HUES48 (cell line): Measurements from ENCODE around the gene CAPN5.

Experiments
- H3K27ac ChIP-seq: one replicate; pipeline ENCODE4 v1.7.0; 2013; ENCODE audit warnings: low read depth, low read length, inconsistent platforms
- H3K27me3 ChIP-seq: 2 replicates; pipeline ENCODE4 v1.6.1; 2013; ENCODE audit warnings: mild to moderate bottlenecking, low read length; ENCODE audit not compliant: control insufficient read depth, insufficient read depth
- H3K36me3 ChIP-seq: 2 replicates; pipeline ENCODE4 v1.6.1; 2013; ENCODE audit warnings: low read length; ENCODE audit not compliant: control insufficient read depth, insufficient read depth
- H3K4me1 ChIP-seq: 2 replicates; pipeline ENCODE4 v1.6.1; 2013; ENCODE audit warnings: mild to moderate bottlenecking, low read length; ENCODE audit not compliant: control insufficient read depth, insufficient read depth
- H3K4me3 ChIP-seq: 2 replicates; pipeline ENCODE4 v1.5.1; 2013; ENCODE audit warnings: mild to moderate bottlenecking, low read depth, low read length
- H3K9ac ChIP-seq: 2 replicates; pipeline ENCODE4 v1.6.1; 2013; ENCODE audit warnings: mild to moderate bottlenecking, low read depth, low read length, moderate library complexity
- H3K9me3 ChIP-seq: 2 replicates; pipeline ENCODE4 v1.6.1; 2013; ENCODE audit warnings: low read length; ENCODE audit not compliant: control insufficient read depth, insufficient read depth

CAPN5 gene

GRCh38 chr11:77063861-77064260 lies 2.9 kb upstream of the CAPN5 start:
- H3K9ac ChIP-seq = no peak overlapping the region
- H3K9me3 ChIP-seq = no peaks in the 10 kb centered on the region
- no peak overlapping the region for H3K4me3 ChIP-seq
- H3K36me3 ChIP-seq = no peaks in the 10 kb centered on the region
- H3K27ac ChIP-seq = no peak overlapping the region
- peaks cover 12% of the 10 kb centered on the region for H3K4me1 ChIP-seq
- 0 out of 2 replicates have a peak, but pooled peaks cover 11% of the 10 kb centered on the region for H3K27me3 ChIP-seq

GRCh38 chr11:77064648-77065217 lies 2.0 kb upstream of the CAPN5 start:
- H3K36me3 ChIP-seq = no peaks in the 10 kb centered on the region
- no peak overlapping the region for H3K4me3 ChIP-seq
- H3K9me3 ChIP-seq = no peaks in the 10 kb centered on the region
- peaks cover 12% of the 10 kb centered on the region for H3K4me1 ChIP-seq
- no peak overlapping the region for H3K27ac ChIP-seq
- no peak overlapping the region for H3K9ac ChIP-seq
- 0 out of 2 replicates have a peak, but pooled peaks cover 11% of the 10 kb centered on the region for H3K27me3 ChIP-seq

GRCh38 chr11:77065878-77066228 lies 918 bp upstream of the CAPN5 start:
- Histone ChIP-seq H3K27me3 (0 out of 2 replicates have a peak, but pooled peaks cover 11% of the 10 kb centered on the region), H3K27ac (no peak overlapping the region), H3K36me3 (no peaks in the 10 kb centered on the region)

DNA sequence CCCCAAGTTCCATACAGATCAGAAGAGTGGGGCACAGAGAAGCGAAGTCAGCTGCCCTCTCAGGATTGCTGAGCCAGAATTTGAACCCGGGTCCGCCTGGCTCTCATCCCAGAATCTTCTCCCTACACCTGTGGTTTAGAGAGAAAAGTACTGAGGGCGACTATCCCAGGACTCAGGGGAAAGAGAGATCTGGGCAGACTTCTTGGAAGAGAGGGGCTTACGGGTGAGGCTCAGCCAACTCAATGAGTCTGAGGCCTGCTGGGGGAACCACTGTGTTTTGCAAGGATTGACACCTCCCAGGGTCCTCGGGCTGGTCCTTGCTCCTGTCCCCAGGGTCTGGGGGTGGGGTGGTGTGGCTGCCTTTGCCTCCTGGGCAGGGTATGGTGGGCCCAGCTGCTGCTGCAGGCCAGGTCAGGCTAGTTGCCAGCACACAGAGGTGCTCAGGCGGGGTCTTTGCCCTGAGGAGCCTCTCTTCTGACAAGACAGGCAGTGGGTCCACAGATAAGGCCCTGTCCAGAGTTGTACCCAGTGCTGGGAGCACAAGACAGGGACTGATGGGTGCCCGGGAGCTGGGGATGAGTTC lies 1.2 kb downstream of the CAPN5 start:
- H3K9ac ChIP-seq = no peak overlapping the region
- H3K27me3 ChIP-seq = 0 out of 2 replicates have a peak, but pooled peaks cover 11% of the 10 kb centered on the region
- no peaks in the 10 kb centered on the region for H3K36me3 ChIP-seq
- H3K27ac ChIP-seq = no peak overlapping the region
- H3K9me3 ChIP-seq = no peaks in the 10 kb centered on the region
- peaks cover 12% of the 10 kb centered on the region for H3K4me1 ChIP-seq
- peak overlapping the region; percentile 78 for H3K4me3 ChIP-seq

More at GRCh38 chr11:77065878-77066228, 918 bp upstream of the CAPN5 start:
- Histone ChIP-seq H3K9ac (peak overlapping the region; percentile 52; the same call in 1 of the 2 replicates), H3K4me3 (peak overlapping the region; percentile 78), H3K4me1 (peaks cover 12% of the 10 kb centered on the region), H3K9me3 (no peaks in the 10 kb centered on the region)

GRCh38 chr11:77068457-77069335 lies 1.9 kb downstream of the CAPN5 start:
- no peak overlapping the region for H3K9ac ChIP-seq
- 0 out of 2 replicates have a peak, but pooled peaks cover 11% of the 10 kb centered on the region for H3K27me3 ChIP-seq
- H3K4me3 ChIP-seq = no peak overlapping the region
- H3K9me3 ChIP-seq = no peaks in the 10 kb centered on the region
- peaks cover 12% of the 10 kb centered on the region for H3K4me1 ChIP-seq
- no peak overlapping the region for H3K27ac ChIP-seq
- H3K36me3 ChIP-seq = no peaks in the 10 kb centered on the region

GRCh38 chr11:77069336-77069968 lies 2.7 kb downstream of the CAPN5 start:
- H3K9ac ChIP-seq = no peak overlapping the region
- no peak overlapping the region for H3K27ac ChIP-seq
- H3K27me3 ChIP-seq = 0 out of 2 replicates have a peak, but pooled peaks cover 11% of the 10 kb centered on the region
- H3K36me3 ChIP-seq = no peaks in the 10 kb centered on the region
- H3K4me1 ChIP-seq = peaks cover 12% of the 10 kb centered on the region
- H3K4me3 ChIP-seq = no peak overlapping the region
- no peaks in the 10 kb centered on the region for H3K9me3 ChIP-seq

DNA sequence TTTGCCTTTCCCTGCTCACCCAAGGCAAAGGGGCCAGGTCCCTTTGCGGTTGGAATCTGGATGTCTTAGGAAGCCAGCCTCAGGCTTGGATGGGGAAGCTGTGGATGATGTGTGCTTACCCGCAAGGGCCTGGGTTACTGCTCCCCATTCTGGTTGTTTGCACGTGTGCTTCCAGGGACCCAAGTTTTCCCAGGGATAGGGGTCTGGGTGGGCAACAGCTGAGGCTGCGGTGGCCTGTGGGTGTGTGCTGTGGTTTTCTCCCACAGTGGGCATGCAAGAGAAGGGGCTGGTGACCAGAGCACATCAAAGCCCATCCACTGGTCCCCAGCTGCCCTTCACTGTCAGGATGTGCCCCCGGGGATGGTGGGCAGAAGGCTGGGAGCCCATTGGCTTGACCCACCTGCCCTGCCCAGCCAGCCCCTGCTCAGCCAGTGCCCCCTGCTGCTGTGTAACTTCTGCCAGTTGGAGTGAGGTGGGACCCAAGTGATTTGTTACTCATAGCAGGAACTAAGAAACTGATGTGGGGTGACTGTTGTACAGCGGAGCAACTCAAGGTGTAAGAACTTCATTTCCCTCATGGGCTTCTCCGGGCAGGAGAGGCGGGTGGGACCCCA lies 3.3 kb downstream of the CAPN5 start:
- H3K4me3 ChIP-seq = no peak overlapping the region
- H3K27ac ChIP-seq = no peak overlapping the region
- H3K9ac ChIP-seq = no peak overlapping the region

GRCh38 chr11:77071077-77071476 lies 4.3 kb downstream of the CAPN5 start:
- H3K27me3 ChIP-seq = no peaks in the 10 kb centered on the region
- H3K4me1 ChIP-seq = peaks cover 7% of the 10 kb centered on the region
- H3K36me3 ChIP-seq = no peaks in the 10 kb centered on the region
- no peaks in the 10 kb centered on the region for H3K9me3 ChIP-seq
- H3K27ac ChIP-seq = no peak overlapping the region
- no peak overlapping the region for H3K9ac ChIP-seq
- H3K4me3 ChIP-seq = no peak overlapping the region

More for the DNA sequence above, 3.3 kb downstream of the CAPN5 start:
- Histone ChIP-seq H3K9me3 (no peaks in the 10 kb centered on the region), H3K36me3 (no peaks in the 10 kb centered on the region), H3K27me3 (0 out of 2 replicates have a peak, but pooled peaks cover 6% of the 10 kb centered on the region), H3K4me1 (peaks cover 12% of the 10 kb centered on the region)

GRCh38 chr11:77071671-77072605 lies 5.2 kb downstream of the CAPN5 start:
- no peaks in the 10 kb centered on the region for H3K9me3 ChIP-seq
- H3K27ac ChIP-seq = no peak overlapping the region
- H3K4me3 ChIP-seq = no peak overlapping the region
- H3K36me3 ChIP-seq = no peaks in the 10 kb centered on the region
- H3K4me1 ChIP-seq = peaks cover 7% of the 10 kb centered on the region
- no peaks in the 10 kb centered on the region for H3K27me3 ChIP-seq
- H3K9ac ChIP-seq = no peak overlapping the region
